Measurements from ENCODE around the gene TEAD1.

The TEAD1 gene

GRCh38 chr11:12674571-12674935 lies 332 bp downstream of the TEAD1 start:
- no peak for DNase-seq (ENCODE audit: insufficient read length, low spot score)
- no peak for FAIRE-seq
- no peak for TF ChIP-seq CTCF (IDR thresholded peaks at IDR 0.05; ENCODE audit: insufficient read depth, missing control alignments)

GRCh38 chr11:12674936-12675696 lies 895 bp downstream of the TEAD1 start:
- TF ChIP-seq CTCF (IDR thresholded peaks at IDR 0.05; ENCODE audit: insufficient read depth, missing control alignments), result no peak
- FAIRE-seq (no peak), DNase-seq (ENCODE audit: insufficient read length, low spot score) (no peak)

- FAIRE-seq, result no peak
- DNase-seq (ENCODE audit: insufficient read length, low spot score), result no peak
- TF ChIP-seq CTCF (IDR thresholded peaks at IDR 0.05; ENCODE audit: insufficient read depth, missing control alignments), result no peak
Measured at GRCh38 chr11:12675951-12676711, 1.9 kb downstream of the TEAD1 start.

- TF ChIP-seq CTCF (IDR thresholded peaks at IDR 0.05; ENCODE audit: insufficient read depth, missing control alignments), result no peak
- FAIRE-seq (no peak), DNase-seq (ENCODE audit: insufficient read length, low spot score) (no peak)
Measured at GRCh38 chr11:12677131-12677530, 2.9 kb downstream of the TEAD1 start.

- no peak for TF ChIP-seq CTCF (IDR thresholded peaks at IDR 0.05; ENCODE audit: insufficient read depth, missing control alignments)
- DNase-seq (ENCODE audit: insufficient read length, low spot score) (no peak), FAIRE-seq (no peak)
Measured at GRCh38 chr11:12678092-12678491, 3.9 kb downstream of the TEAD1 start.

- DNase-seq (ENCODE audit: insufficient read length, low spot score) (no peak), FAIRE-seq (no peak)
- TF ChIP-seq CTCF (IDR thresholded peaks at IDR 0.05; ENCODE audit: insufficient read depth, missing control alignments), result no peak
Measured at GRCh38 chr11:12678991-12679390, 4.8 kb downstream of the TEAD1 start.

- TF ChIP-seq CTCF (IDR thresholded peaks at IDR 0.05; ENCODE audit: insufficient read depth, missing control alignments), result no peak
- DNase-seq (ENCODE audit: insufficient read length, low spot score), result no peak
- no peak for FAIRE-seq
Measured at GRCh38 chr11:12679471-12679870, 5.2 kb downstream of the TEAD1 start.
